HG02885 (cell line): Measurements from ENCODE around the gene PDRG1.

Source experiments
- ATAC-seq: cut with Tn5 transposase; IDR thresholded peaks from one replicate; pipeline ENCODE4 v1.9.1; 2021; ENCODE audit warnings: mild to moderate bottlenecking; ENCODE audit not compliant: unreplicated experiment, poor library complexity

PDRG1 gene

DNA sequence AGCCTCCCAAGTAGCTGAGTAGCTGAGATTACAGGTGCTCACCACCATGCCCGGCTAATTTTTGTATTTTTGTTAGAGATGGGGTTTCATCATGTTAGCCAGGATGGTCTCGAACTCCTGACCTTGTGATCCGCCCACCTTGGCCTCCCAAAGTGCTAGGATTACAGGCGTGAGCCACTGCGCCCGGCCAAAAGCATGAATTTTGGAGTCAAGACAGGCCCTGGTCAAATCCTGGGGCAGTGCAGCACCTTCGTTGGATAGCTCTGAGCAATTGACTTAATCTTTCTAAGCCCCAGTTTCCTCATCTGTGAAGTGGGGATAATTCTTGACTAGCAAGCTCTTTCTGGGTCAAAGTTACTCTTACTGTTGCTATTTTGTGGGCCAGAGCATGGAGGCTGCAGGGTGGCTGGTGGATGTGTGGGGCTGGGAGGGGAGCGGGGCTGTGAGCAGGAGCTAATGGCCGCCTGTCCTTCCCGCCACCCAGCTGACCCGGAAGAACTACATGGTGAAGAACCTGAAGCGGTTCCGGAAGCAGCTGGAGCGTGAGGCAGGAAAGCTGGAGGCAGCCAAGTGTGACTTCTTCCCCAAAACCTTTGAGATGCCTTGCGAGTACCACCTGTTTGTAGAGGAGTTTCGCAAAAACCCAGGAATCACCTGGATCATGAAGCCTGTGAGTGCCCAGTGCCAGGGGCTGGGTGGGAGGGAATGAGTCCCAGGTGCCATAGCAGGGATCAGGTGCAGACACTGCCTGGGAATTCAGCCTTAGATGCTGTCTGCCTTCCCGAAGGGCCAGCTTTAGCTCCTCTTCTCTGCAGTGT, 42.4 kb downstream of the PDRG1 start:
- no peak for ATAC-seq

DNA sequence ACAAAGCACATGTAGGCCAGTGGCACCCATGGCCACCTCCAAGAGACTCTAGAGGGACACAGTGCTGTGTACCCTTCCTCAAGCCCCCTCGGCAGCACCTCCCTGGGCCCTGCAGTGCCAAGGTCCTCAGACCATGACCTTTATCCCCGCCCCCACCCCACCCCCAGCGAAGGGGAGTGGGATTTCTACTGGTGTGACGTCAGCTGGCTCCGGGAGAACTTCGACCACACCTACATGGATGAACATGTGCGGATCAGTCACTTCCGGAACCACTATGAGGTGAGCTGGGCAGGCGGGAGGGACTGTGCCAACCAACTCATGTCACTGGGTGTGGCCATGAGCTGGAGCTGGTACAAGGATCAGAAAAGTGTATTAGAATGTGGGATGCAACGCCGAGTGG, 43.4 kb downstream of the PDRG1 start:
- ATAC-seq = no peak

DNA sequence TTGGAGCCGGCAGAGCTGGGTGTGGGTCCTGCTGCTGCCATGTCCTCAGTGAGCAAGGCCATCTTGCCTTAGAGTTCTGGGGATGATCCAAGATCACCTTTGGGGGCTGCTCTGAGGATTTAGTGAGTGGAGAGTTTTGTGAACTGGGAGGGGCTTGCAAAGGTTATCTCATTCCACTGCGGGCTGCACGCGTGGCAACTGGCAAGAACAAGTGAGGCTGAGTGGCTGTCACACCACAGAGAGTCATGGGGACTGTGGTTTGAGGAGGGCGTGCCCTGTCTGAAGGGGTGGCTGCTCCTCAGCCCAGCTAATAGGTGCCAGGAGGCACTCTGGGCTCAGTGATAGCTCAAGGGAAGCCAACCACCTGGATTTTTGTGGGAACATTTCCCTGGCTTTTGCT, 43.8 kb downstream of the PDRG1 start:
- no peak for ATAC-seq

DNA sequence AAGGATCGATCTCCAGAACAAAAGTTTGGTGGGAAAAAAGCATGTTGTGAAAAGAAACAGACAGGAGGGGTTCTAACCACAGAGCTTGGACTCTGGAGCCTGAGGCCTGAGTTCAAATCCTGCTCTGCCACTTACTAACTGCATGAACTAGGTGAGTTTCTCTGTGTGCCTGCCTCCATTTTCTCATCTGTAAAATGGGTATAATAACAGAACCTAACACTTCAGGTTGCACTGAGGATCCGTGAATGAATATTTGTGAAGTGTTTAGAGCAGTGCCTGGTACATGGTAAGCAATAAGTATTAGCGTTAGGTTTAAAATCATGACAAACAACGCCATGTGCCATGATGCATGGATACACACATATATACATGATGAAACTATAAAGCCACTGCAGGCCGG, 44.8 kb downstream of the PDRG1 start:
- no peak for ATAC-seq

DNA sequence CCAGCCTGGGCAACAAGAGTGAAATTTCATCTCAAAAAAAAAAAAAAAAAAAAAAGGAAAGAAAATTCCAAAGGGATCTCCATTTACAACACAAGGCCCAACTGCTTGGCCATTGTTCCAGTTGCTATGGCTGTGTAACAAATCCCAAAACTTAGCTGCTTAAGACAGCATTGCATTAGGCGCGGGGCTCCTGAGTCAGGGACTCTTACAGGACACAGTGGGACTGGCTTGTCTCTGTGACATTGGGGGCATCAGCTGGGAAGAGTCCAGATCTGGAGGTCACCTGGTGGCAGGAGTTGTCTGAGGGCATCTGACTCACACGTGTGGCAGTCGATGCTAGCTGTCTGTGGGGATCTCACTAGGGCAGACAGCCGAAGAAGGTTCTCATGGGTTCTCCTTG, 45.8 kb downstream of the PDRG1 start:
- no peak for ATAC-seq

DNA sequence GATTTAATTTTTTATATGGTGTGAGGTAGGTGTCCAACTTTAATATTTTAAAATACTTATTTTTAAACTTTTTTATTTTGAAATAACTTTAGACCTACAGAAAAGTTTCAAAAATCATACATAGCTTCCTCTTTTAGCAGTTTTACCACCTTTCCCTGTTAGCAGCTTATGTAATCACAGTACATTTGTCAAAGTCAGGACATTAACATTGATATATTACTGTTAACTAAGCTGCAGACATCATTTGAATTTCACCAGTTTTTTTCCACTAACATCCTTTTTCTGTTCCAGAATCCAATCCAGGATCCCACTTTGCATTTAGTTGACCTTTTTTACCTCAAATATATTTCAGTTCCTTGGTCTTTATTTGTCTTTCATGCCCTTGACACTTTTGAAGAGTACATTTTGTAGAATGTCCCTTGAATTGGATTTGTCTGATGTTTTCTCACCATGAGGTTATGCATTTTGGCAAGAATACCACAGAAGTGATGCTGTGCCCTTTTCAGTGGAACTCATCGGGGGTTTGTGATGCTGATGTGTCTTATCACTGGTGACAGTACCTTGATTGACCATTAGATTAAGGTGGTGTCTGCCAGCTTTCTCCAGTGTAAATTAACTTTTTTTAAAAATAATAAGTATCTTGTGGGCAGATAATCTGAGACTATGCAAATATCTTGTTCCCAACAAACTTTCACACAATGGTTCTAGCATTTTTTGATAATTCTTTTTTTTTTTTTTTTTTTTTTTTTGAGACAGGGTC, 48.0 kb downstream of the PDRG1 start:
- ATAC-seq = no peak

DNA sequence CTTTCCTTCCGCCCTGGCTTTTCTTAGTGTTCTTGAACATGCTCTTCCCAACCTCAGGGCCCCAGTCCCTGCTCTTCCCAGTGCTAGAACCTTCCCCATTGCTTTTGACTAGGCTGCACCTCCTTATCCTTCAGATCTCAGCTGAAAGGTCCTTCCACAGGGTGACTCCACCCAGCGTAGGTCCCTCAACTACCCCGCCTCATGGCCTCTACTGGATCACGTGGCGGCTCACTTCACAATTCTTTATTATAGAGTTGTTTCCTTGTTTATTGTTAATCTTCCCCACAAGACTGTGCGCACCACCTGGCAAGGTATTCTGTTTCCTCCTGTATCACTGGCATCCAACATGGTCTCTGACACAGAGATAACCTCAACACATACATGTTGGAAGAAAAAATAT, 50.2 kb downstream of the PDRG1 start:
- ATAC-seq = no peak

DNA sequence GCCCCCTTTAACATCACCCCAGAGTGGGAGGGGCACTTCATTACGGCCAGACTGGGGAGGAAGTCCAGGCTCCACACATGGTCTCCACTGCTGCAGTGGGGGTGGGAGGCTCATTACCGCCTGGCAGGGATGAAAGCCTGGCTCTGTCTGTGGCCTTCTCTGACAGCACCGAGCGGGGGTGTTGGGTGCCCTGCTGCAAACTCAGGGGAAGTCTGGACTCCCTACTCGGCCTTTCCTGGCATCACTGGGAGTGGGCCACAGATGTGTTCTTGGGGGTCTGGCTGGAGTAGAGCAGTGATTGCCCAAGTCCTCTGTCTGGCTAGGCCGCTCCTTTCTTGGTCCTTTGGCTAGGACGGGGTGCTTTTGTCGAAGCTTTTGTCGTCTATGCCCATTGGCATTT, 54.3 kb downstream of the PDRG1 start:
- no peak for ATAC-seq

DNA sequence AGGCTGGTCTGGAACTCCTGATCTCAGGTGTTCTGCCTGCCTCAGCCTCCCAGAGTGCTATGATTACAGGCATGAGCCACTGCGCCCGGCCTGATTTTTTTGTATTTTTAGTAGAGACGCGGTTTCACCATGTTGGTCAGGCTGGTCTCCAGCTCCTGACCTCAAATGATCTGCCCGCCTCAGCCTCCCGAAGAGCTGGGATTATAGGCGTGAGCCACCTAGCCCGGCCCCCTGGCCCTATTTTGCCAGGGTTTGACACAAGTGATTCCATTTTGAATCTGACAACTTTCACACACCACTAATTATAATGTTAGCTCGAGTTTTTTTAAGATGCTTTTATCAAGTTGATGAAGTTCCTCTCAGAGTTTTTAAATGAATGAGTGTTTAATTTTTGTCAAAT, 55.8 kb downstream of the PDRG1 start:
- no peak for ATAC-seq

DNA sequence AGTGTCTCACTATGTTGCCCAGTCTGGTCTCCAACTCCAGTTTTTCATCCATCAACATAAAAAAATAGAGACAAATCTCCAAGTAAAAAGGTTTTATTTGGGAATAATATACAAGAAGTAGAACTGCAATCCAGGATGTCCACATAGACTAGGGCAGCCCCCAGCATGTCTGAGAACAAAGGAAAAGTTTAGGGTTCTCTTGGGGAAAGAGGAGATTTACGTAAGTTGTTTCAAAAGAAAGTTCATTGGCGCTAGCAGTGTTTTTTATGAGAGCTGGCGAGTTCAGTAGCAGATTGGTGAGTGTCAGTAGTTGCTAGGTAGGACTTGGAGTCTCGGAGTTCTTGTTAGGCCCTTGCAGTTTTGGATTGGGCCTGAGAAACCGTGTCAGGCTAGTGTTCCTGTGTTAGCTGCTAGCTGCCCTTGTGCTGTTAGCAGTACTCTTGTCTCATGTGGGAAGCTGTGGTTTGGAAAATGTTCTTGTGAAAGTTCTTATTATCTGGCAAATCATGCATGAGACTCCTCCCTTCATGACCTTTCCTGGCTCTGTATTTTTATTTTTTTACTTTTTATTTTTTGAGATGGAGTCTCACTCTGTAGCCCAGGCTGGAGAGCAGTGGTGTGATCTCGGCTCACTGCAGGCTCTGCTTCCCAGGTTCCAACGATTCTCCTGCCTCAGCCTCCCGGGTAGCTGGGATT, 56.7 kb downstream of the PDRG1 start:
- peak; percentile 99 for ATAC-seq
